ENCODE measurements around the gene KDM4E.

DNA sequence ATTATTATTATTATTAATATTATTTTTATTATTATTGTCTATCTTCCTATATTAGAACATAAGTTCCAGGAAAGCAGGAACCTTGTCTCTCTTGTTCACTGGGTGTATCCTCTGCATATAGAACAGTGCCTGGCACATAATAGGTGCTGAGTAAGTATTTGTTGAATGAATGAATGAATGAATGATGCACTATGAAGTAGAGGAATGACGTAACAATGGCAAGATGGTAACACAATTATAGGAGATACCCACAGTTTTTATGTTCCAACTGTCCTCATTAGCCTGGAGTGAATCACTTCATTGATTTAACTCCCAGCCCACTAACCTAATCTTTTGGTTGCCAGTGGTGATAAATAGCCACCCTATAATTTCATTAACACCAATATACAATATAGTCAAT lies 49.5 kb upstream of the KDM4E start:
- TF ChIP-seq POLR2A (IDR thresholded peaks at IDR 0.05): no peak
- TF ChIP-seq, protein P1, sequence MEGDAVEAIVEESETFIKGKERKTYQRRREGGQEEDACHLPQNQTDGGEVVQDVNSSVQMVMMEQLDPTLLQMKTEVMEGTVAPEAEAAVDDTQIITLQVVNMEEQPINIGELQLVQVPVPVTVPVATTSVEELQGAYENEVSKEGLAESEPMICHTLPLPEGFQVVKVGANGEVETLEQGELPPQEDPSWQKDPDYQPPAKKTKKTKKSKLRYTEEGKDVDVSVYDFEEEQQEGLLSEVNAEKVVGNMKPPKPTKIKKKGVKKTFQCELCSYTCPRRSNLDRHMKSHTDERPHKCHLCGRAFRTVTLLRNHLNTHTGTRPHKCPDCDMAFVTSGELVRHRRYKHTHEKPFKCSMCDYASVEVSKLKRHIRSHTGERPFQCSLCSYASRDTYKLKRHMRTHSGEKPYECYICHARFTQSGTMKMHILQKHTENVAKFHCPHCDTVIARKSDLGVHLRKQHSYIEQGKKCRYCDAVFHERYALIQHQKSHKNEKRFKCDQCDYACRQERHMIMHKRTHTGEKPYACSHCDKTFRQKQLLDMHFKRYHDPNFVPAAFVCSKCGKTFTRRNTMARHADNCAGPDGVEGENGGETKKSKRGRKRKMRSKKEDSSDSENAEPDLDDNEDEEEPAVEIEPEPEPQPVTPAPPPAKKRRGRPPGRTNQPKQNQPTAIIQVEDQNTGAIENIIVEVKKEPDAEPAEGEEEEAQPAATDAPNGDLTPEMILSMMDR (IDR thresholded peaks at IDR 0.05): no peak

Measured in adrenal gland (tissue), 5 donors.